LNCaP clone FGC (cell line): ENCODE measurements around the gene TYMP.
"Not testable (repeated sequence)": the region's sequence is repeated elsewhere in the genome, so short reads cannot be mapped to it uniquely, and the experiment has no call there.

Source experiments
- DNase-seq: peaks from one replicate; pipeline ENCODE4 v3.0.0-alpha.2; 2011; ENCODE audit warnings: low read depth
- H3K4me3 ChIP-seq: 2 replicates; pipeline ENCODE4 v1.5.1; 2011; ENCODE audit warnings: mild to moderate bottlenecking, low read depth, low read length, control low read depth
- TF ChIP-seq, protein P1 (sequence below): IDR thresholded peaks from 2 replicates; pipeline ENCODE4 v1.5.1; 2012; ENCODE audit warnings: mild to moderate bottlenecking; ENCODE audit not compliant: control insufficient read depth, insufficient read depth; ENCODE audit errors: extremely low read depth

TYMP gene

DNA sequence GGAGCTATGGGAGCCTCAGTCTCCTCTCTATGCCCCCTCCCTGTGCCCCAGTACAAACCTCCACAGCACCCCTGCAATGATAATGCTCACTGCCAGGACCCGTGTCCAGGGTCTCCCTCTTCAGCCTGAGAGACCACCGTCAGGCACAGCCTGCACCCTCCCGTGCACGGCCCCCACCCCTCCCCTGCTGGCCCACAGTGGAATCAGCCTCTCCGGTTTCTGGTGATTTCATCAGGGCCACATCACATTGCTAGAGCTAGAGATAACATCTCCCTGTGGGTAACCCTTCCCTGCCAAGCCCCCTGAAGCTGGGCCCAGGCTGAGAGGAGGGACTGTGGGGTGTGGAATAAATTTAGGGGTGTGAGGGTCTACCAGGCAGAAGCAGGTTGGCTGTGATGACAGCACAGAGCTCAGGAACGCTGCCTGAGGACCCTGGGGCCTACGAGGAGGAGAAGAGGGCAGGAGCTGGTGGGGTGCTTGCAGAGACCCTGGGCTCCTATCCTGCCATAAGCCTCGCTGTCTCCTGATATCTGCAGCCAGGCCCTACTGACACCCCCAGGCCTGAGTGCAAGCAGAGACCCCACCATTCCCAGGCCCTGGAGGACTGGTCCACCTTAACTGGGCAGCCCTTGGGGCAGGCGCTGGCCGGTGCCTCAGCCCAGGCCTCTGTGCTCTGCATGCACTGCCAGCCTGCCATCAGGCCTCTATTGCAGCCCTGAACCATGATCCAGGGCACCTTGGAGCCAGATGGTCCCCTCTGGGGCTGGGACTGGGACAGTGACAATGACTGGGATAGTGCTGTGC, 15.9 kb upstream of the TYMP start, which contains the start of gene KLHDC7B:
Gene KLHDC7B (plus strand): TSS at position 378 of the 804 bp plus-strand sequence. CDS start 345 bp downstream, at position 723.
- TF ChIP-seq, protein P1, sequence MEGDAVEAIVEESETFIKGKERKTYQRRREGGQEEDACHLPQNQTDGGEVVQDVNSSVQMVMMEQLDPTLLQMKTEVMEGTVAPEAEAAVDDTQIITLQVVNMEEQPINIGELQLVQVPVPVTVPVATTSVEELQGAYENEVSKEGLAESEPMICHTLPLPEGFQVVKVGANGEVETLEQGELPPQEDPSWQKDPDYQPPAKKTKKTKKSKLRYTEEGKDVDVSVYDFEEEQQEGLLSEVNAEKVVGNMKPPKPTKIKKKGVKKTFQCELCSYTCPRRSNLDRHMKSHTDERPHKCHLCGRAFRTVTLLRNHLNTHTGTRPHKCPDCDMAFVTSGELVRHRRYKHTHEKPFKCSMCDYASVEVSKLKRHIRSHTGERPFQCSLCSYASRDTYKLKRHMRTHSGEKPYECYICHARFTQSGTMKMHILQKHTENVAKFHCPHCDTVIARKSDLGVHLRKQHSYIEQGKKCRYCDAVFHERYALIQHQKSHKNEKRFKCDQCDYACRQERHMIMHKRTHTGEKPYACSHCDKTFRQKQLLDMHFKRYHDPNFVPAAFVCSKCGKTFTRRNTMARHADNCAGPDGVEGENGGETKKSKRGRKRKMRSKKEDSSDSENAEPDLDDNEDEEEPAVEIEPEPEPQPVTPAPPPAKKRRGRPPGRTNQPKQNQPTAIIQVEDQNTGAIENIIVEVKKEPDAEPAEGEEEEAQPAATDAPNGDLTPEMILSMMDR = no peak
- DNase-seq = no peak
- no peak within 1 kb of the TSS for H3K4me3 ChIP-seq

DNA sequence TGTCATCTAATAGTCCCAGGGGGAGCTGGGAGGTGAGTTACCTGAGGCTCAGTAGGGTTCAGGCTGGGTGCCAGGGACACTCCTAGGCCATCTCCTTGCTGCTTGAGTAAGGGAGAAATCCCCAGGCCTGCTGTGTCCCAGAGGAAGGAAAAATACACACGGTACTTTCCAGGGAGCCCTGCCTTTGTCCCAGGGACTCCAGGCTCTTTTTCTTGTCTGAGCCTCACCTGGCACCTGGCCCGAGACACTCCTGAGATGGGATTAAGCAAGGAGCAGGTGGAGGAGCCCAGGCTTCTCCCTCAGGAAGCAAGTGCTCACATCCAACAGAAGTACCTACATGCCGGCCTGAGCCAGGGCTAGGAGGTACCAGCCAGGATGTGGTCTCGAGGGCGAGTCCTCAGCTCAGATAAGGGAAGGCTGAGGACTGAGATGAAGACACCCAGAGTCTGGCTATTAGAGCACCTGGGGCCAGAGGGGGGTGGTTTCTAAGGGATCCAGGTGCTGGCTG, 15.0 kb upstream of the TYMP start:
- H3K4me3 ChIP-seq = no peak overlapping the region
- no peak for DNase-seq
- TF ChIP-seq, protein P1 = no peak

DNA sequence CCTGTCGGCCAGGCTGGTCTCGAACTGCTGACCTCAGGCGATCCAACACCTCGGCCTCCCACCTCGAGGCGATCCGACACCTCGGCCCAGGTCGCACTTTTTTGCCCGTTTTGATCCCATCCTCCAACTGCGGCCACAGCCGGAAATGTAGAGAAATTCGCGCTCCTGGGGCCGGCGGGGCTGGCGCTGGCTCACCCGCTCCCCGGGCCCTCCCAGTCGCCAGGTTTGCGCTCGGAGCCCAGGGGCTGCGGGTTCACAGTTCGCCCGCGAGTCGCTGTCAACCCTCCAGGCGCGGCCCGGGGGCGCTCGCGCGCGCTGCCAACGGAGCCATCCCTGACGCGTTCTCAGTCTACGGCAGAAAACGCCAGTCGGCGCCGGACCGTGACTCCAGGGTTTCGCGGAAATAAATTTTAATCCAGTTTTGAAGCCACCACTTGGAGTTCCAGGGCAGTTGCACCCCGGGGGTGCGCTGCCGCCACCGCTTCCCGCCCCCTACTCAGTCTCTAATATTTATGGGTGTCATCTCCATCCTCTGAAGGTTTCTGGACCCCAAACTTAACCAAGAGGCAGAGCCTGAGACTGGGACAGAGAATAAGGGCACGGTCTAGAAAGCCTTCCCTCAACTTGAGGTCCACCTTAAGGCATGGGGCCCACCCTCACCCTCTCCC, 14.4 kb upstream of the TYMP start:
- DNase-seq = no peak
- TF ChIP-seq, protein P1 = no peak
- no peak overlapping the region for H3K4me3 ChIP-seq

DNA sequence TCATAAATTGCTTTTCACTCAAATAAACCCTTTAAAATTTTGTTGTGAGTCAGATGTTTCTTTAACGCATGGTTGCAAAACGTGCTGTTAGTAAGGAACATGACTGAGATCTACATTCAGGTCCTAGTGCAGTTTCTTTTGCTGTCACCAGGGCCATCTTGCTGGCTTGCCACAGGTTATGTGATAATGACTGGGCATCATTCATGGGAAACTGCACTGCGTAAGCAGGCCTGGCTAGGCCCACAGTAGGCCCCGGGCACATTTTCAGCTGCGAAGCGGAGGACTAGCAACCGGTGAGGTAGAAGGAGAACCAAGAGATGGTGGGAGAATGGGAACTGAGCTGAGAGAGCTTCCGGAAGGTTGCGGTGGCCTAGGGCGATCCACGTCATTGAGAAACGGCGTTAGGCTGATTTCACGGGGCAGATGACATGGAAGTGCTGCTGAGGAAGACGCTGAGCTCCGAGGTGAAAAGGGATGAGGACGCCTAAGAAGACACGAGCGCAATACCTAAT, 12.7 kb upstream of the TYMP start:
- DNase-seq = no peak

DNA sequence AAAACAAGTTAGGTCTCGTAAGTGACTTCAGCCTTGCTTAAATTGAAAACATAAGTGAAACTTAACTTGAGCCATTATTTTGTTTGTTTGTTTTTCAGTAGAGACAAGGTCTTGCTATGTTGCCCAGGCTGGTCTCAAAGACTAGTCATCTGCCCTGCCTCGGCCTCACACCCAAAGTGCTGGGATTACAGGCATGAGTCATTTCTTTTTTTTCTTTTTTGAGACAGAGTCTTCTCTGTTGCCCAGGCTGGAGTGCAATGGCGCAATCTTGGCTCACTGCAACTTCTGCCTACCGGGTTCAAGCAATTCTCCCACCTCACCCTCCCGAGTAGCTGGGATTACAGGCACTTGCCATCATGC, 11.8 kb upstream of the TYMP start:
- DNase-seq, H3K4me3 ChIP-seq: not testable (repeated sequence)

More for the DNA sequence above, 12.7 kb upstream of the TYMP start:
- no peak overlapping the region for H3K4me3 ChIP-seq
- TF ChIP-seq, protein P1 = no peak

DNA sequence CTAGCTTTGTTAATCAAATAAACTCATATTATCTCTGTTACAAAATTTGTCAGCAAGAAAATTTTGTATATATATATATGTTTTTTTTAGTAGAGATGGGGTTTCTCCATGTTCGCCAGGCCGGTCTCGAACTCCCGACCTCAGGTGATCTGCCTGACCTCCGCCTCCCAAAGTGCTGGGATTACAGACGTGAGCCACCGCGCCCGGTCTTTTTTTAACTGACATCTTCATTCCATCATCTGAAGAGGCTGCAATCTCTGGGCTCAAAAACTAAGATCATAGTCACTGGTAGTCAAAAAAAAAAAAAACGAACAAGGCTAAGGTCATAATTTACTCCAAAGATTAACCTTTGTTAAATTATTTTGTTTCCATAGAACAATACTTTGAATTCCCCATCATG, 10.6 kb upstream of the TYMP start:
- DNase-seq = no peak
- TF ChIP-seq, protein P1 = no peak
- no peak overlapping the region for H3K4me3 ChIP-seq

DNA sequence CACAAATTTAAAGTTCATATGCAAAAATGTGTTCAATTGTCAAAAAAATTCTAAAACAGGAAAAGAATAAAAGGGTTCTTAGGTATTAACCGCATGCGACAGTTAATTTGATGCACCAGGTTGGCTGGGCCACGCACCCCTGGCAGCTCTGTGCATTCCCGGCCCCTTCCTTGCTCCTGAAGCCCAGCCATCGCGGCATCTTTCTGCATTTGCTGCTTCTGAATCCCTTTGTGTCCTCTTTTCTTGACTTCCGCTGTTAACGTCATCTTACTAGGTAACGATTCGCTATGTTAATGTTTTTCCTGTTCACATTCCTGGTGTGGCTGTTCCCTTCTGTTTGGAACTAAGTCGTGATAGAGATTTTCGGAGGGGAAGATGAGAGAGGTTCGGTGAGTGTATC, 8.0 kb upstream of the TYMP start:
- no peak for DNase-seq
- no peak overlapping the region for H3K4me3 ChIP-seq
- TF ChIP-seq, protein P1 = no peak
